Suppressor macrophage (primary cell): ENCODE data around the gene HSD11B1.

Experiments used
- DNase-seq, 4 experiments: peaks; one replicate each; pipeline ENCODE4 v3.0.0-alpha.2; 2020 to 2022

The HSD11B1 gene

GRCh38 chr1:209691237-209691636, 13.4 kb upstream of the HSD11B1 start:
- DNase-seq: peak in 1 of 4 experiments; percentile 12

GRCh38 chr1:209692296-209692695, 12.3 kb upstream of the HSD11B1 start:
- no peak for DNase-seq

GRCh38 chr1:209692745-209693504, 11.7 kb upstream of the HSD11B1 start:
- DNase-seq: peak; percentile 87 to 94 (median 90)

GRCh38 chr1:209696673-209697072, 8.0 kb upstream of the HSD11B1 start:
- no peak for DNase-seq

- DNase-seq: no peak
Observed at GRCh38 chr1:209697126-209697525, 7.5 kb upstream of the HSD11B1 start.

- peak in 3 of 4 experiments; percentile 11 to 44 (median 42) for DNase-seq
Observed at GRCh38 chr1:209700686-209701085, 4.0 kb upstream of the HSD11B1 start.

GRCh38 chr1:209702832-209703231, 1.8 kb upstream of the HSD11B1 start:
- DNase-seq: no peak

GRCh38 chr1:209703834-209704504, 677 bp upstream of the HSD11B1 start:
- peak; percentile 46 to 69 (median 55) for DNase-seq

GRCh38 chr1:209705033-209705598, 470 bp downstream of the HSD11B1 start:
- no peak for DNase-seq

- no peak for DNase-seq
Observed at GRCh38 chr1:209706622-209707021, 2.0 kb downstream of the HSD11B1 start.

- no peak for DNase-seq
Observed at GRCh38 chr1:209707308-209707707, 2.7 kb downstream of the HSD11B1 start.

GRCh38 chr1:209708297-209708696, 3.7 kb downstream of the HSD11B1 start:
- DNase-seq: no peak

GRCh38 chr1:209710093-209710492, 5.4 kb downstream of the HSD11B1 start:
- DNase-seq: no peak

GRCh38 chr1:209710847-209711246, 6.2 kb downstream of the HSD11B1 start:
- DNase-seq: no peak

- no peak for DNase-seq
Observed at GRCh38 chr1:209714338-209714737, 9.7 kb downstream of the HSD11B1 start.

GRCh38 chr1:209715314-209715713, 10.7 kb downstream of the HSD11B1 start:
- no peak for DNase-seq

- no peak for DNase-seq
Observed at GRCh38 chr1:209717818-209718217, 13.2 kb downstream of the HSD11B1 start.

- no peak for DNase-seq
Observed at GRCh38 chr1:209720326-209720725, 15.7 kb downstream of the HSD11B1 start.

GRCh38 chr1:209720826-209721225, 16.2 kb downstream of the HSD11B1 start:
- DNase-seq: no peak

GRCh38 chr1:209721323-209721722, 16.7 kb downstream of the HSD11B1 start:
- DNase-seq: no peak

GRCh38 chr1:209723265-209723664, 18.6 kb downstream of the HSD11B1 start:
- DNase-seq: no peak

GRCh38 chr1:209723756-209724693, 19.4 kb downstream of the HSD11B1 start:
- no peak for DNase-seq

- no peak for DNase-seq
Observed at GRCh38 chr1:209727286-209727685, 22.6 kb downstream of the HSD11B1 start.
